GM21529 (cell line): ENCODE results near the gene RABGAP1L.

Experiments
- ATAC-seq: cut with Tn5 transposase; IDR thresholded peaks from one replicate; pipeline ENCODE4 v1.9.1; 2021; ENCODE audit not compliant: unreplicated experiment

Gene RABGAP1L

DNA sequence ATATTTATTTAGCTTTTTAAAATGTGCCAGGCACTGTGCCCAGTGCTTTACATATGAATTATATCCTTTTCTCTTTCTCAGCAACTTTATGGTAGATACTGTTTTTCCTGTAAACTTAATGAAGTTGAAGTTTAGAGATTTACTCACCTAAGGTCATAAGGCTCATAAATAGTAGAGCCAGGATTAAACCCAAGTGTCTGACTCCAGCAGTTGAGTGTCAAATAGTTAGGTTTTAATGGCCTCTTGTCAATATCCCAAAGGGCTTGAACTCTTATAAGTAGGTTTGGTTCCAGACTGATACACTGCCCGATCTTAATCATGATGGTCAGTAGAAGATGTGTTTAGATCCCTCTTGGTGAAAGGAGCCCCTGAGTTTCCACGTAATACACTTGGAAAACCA is 37.8 kb downstream of the RABGAP1L start:
- no peak for ATAC-seq

DNA sequence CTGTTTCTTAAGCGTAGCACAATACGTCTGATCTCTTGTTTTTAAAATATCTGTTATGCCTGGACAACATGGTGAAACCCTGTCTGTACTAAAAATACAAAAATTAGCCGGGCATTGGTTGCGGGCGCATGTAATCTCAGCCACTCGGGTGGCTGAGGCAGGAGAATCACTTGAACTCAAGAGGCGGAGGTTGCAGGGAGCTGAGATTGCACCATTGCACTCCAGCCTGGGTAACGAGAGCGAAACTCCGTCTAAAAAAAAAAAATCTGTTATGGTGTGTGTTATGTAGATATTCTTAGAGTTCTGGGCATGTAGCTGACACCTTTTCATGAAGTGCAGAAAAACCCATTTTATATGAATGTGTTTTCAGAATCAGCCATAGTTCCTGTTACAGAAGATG is 38.2 kb downstream of the RABGAP1L start:
- ATAC-seq = no peak

DNA sequence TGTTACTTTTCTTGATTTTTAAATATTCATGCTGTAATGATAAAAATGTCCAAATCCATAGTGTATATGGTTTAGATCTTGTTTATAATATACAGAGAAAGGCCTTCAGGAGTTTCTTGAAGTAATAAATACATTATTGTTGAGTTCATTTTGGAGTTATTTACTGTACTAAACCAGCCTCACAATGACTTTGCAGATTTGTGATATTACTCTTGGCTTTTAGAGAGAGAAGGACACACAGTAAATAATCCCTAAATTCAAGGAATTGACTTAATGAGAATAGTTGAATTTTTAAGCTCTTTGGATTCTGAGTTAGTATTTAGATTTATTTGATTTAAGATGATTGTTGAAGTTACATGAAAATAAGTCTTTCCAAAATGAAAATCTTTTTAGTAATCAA is 38.9 kb downstream of the RABGAP1L start:
- ATAC-seq = no peak

GRCh38 chr1:174200746-174201145 is 41.4 kb downstream of the RABGAP1L start:
- no peak for ATAC-seq

GRCh38 chr1:174204697-174205308 is 45.5 kb downstream of the RABGAP1L start:
- ATAC-seq = peak; percentile 64

- no peak for ATAC-seq
These were observed 47.0 kb downstream of the RABGAP1L start for GRCh38 chr1:174206148-174206836.

- peak; percentile 80 for ATAC-seq
These were observed 50.2 kb downstream of the RABGAP1L start for GRCh38 chr1:174209347-174210187.

GRCh38 chr1:174211486-174211885 is 52.2 kb downstream of the RABGAP1L start:
- ATAC-seq = no peak

DNA sequence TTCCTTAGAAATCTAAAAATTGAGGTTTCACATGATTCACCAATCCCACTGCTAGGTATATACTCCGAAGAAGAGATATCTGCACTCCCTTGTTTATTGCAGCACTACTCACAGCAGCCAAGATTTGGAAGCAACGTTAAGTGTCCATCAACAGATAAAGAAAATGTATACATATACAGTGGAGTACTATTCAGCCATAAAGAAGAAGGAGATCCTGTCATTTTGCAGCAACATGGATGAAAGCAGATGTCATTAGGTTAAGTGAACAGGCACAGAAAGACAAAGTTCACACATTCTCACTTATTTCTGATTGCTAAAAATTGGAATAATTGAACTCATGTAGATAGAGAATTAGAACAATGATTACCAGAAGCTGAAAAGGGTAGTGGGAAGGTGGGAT is 56.4 kb downstream of the RABGAP1L start:
- no peak for ATAC-seq

GRCh38 chr1:174217248-174217647 is 57.9 kb downstream of the RABGAP1L start:
- no peak for ATAC-seq

DNA sequence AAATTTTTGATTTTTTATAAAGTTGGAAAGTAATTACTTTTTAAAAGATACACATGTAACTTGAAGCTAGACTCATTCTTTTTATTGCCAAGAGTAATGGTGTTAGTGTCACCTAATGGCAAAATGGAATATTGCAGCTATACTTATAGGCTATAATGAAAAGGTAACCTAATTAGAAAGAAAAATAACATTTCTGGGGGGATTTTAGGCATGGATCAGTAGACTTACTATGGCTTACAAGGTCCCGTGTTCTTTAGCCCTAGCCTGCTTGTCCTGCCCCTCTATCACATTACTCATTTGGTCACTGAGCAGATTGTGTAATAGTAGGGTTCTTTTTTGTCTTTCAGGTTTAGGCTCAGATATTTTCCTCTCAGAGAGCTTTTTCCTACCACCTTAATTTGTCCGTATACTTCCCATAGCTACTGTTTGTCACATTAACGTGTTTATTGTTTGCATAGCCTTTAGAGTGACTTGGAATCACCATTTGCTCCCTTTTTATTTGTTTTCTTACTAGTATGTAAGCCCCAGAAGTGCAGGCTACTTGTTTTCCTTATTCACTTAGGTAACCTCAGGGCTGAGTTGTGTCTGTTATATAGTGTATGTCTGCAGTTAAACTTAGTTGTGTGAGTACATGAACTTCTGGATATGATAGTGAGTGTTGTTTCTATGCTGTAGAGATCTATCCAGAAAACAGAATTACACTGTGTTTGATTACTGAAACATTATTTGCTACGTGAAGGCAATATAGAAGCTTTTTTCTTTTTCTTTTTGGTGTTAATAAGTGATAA is 58.7 kb downstream of the RABGAP1L start:
- ATAC-seq = no peak

DNA sequence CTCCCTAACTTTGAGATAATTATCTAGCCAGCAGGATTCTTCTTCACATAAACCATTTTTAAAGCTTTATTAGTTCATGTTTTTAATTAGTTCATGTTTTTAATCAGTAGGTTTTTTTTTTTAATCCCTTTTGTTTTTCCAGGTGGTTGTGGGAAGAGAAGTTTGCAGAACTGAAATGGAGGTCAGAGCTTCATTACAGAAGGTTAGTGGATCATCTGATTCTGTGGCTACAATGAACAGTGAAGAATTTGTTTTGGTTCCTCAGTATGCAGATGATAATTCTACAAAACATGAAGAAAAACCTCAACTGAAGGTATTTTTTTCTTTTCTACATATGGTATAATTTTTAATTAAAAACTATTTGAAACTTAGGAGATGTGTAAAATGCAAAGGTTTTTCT is 59.7 kb downstream of the RABGAP1L start:
- ATAC-seq = no peak

DNA sequence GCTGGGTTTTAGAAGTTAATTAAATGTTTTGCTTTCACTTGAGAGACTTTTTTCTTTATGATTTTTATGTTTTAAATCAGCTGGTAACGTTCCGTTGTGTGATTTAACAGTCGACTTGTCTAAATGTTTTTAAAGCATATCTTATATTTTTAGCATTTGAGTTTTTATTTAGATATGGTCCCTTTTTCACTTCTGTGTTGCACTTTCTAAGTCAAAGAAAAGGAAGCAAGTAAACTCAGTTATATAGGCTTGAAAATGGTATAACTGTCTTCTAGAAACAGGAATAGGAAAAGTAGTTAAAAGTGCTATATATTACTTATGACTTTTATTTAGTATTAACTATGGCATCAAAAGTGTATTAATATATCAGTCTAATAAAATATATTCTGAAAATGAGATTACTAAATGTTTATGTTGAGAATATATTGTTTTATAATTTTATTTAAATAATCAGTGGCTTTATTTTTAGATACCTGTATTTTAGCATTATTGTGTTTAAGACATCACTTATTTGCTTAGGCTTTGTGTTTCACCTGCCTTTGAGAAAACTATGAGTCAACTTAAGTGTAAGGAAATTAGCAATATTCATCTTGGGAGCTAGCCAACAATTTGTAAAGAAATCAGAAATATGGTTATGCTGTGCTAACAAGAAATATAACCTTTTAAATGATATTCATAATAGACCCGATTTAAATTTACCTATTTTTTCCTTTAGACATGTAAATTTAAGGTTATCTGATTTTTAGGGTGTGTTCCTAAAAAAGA is 60.5 kb downstream of the RABGAP1L start:
- no peak for ATAC-seq

DNA sequence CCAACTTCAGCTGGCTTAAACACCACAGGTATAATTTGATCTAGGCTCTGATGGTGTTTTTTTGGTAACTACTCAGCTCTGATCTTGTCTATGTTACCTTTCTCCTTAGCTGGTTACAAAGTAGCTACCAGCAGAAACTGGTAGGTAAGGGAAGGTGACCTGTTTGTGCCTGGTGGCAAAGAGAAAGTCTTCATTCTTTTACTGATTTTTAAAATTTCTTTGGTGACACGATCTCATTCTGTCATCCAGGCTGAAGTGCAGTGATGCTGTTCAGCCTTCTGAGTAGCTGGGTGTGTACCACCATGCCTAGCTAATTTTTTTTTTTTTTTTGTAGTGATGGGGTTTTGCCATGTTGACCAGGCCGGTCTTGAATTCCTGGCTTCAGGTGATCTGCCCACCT is 62.4 kb downstream of the RABGAP1L start:
- no peak for ATAC-seq

- ATAC-seq = no peak
These were observed 63.0 kb downstream of the RABGAP1L start for GRCh38 chr1:174222166-174222949.

DNA sequence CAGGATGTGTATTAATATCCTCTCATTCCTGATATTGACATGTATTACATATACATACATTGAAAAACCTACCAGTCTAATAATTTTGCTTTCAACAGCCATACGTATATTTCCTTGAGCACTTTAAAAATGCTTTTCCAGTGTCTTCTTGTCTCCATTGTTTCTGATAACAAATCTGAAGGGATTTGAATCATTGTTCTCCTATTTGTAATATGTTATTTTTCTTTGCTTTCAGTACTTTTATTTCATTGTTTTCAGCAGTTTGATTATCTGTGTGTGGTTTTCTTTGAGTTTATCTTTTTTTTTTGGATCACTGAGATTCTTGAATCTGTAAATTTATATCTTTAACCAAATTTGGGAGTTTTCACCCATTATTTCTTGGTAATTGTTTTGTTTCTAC is 65.3 kb downstream of the RABGAP1L start:
- ATAC-seq = no peak

GRCh38 chr1:174225499-174226204 is 66.3 kb downstream of the RABGAP1L start:
- ATAC-seq = peak; percentile 68

- ATAC-seq = no peak
These were observed 71.1 kb downstream of the RABGAP1L start for GRCh38 chr1:174230399-174230798.

GRCh38 chr1:174232761-174233160 is 73.4 kb downstream of the RABGAP1L start:
- no peak for ATAC-seq
